ENCODE results near the gene GCGR. TPM values are rescaled to one million over a fixed set of nuclear protein-coding genes. Genes with fewer than 3 reads are reported as not detected.

Gene GCGR
- polyA plus RNA-seq, 1 of the 3 experiments (the other 2 are of a cell fraction): not detected

- H3F3A ChIP-seq (replicated peaks; ENCODE audit: insufficient read depth): peaks cover 13% of the 10 kb centered on the region
- no peaks in the 10 kb centered on the region for H3K27me3 ChIP-seq (ENCODE audit: insufficient read depth)
- peaks cover 98% of the 10 kb centered on the region for H3K79me2 ChIP-seq (ENCODE audit: insufficient read depth)
- ChIA-PET CTCF (interaction anchor here (0.8 to 1.8 kb wide), 11 partner anchors 14 to 176 kb away, joined by 3 to 9 read pairs (median 4); partner anchors contain the start of gene PPP1R27), POLR2A (interaction anchor here (0.6 to 2.1 kb wide), 3 partner anchors 11 to 39 kb away, joined by 3 to 8 read pairs (median 3); partner anchors contain the start of gene MCRIP1)
- TF ChIP-seq CTCF (IDR thresholded peaks at IDR 0.05) (0 out of 2 replicates have a peak, but pooled peaks have one; percentile 14), RAD21 (IDR thresholded peaks at IDR 0.05; ENCODE audit: low read length) (0 out of 2 replicates have a peak, but pooled peaks have one; percentile 22), YY1 (IDR thresholded peaks at IDR 0.05; ENCODE audit: low read depth) (no peak), REST (IDR thresholded peaks at IDR 0.05; ENCODE audit: low read depth, low read length) (no peak)
- no peak overlapping the region for H2AFZ ChIP-seq (ENCODE audit: low read depth)
- peaks cover 73% of the 10 kb centered on the region for H4K20me1 ChIP-seq (ENCODE audit: insufficient read depth)
- H3K36me3 ChIP-seq (replicated peaks in 1 of 2; ENCODE audit: control insufficient read depth in 1 of 2, insufficient read depth in 2 of 2, low read length in 1 of 2): peaks cover 53 to 74% of the 10 kb centered on the region in 2 experiments
- 97% methylated on average over 29 of the region's 29 CpGs for WGBS (ENCODE audit: low lambda C conversion rate)
- peaks cover 17 to 18% of the 10 kb centered on the region in 2 experiments for H3K4me1 ChIP-seq (ENCODE audit: control insufficient read depth in 1 of 2, insufficient read depth in 2 of 2, low read depth in 1 of 2, low read length in 1 of 2)
- H3K4me3 ChIP-seq (ENCODE audit: low read depth in 2 of 2, low read length in 1 of 2): no peak overlapping the region
- H3K9me2 ChIP-seq: no peaks in the 10 kb centered on the region
- H3K9me3 ChIP-seq: no peaks in the 10 kb centered on the region
- H3K4me2 ChIP-seq: no peak overlapping the region
- no peak overlapping the region for H3K27ac ChIP-seq (ENCODE audit: low read depth in 2 of 2, low read length in 1 of 2)
- no peak overlapping the region for H3K9ac ChIP-seq
- DNase-seq: peak; percentile 39
These were observed 51.2 kb downstream of the GCGR start for GRCh38 chr17:81854974-81855774.

GRCh38 chr17:81858170-81858966 is 54.4 kb downstream of the GCGR start:
- 89% methylated on average over 27 of the region's 30 CpGs for WGBS (ENCODE audit: low lambda C conversion rate)
- Histone ChIP-seq H3K4me1 (ENCODE audit: control insufficient read depth in 1 of 2, insufficient read depth in 2 of 2, low read depth in 1 of 2, low read length in 1 of 2) (peaks cover 27 to 28% of the 10 kb centered on the region in 2 experiments), H3K4me3 (ENCODE audit: low read depth in 2 of 2, low read length in 1 of 2) (peak overlapping the region; percentile 75 to 83), H3K27ac (ENCODE audit: low read depth in 2 of 2, low read length in 1 of 2) (no peak overlapping the region), H3K9me2 (no peaks in the 10 kb centered on the region), H4K20me1 (ENCODE audit: insufficient read depth) (peaks cover 53% of the 10 kb centered on the region), H2AFZ (ENCODE audit: low read depth) (no peak overlapping the region; the same call in 1 of the 2 replicates), H3K79me2 (ENCODE audit: insufficient read depth) (peaks cover 94% of the 10 kb centered on the region), H3F3A (replicated peaks; ENCODE audit: insufficient read depth) (peaks cover 10% of the 10 kb centered on the region), H3K36me3 (replicated peaks in 1 of 2; ENCODE audit: control insufficient read depth in 1 of 2, insufficient read depth in 2 of 2, low read length in 1 of 2) (peaks cover 39 to 63% of the 10 kb centered on the region in 2 experiments), H3K9me3 (no peaks in the 10 kb centered on the region), H3K9ac (peak overlapping the region; percentile 89; the same call in 1 of the 2 replicates), H3K27me3 (ENCODE audit: insufficient read depth) (no peaks in the 10 kb centered on the region), H3K4me2 (peak overlapping the region; percentile 99)
- POLR2A ChIA-PET: interaction anchor here (1.6 kb wide), 1 partner anchor 25 kb away, joined by 3 read pairs; the partner anchor contains the start of gene MCRIP1
- TF ChIP-seq RCOR1 (IDR thresholded peaks at IDR 0.05; ENCODE audit: low read length) (no peak), NFIC (IDR thresholded peaks at IDR 0.05; ENCODE audit: borderline replicate concordance) (no peak), ELF1 (IDR thresholded peaks at IDR 0.05) (no peak), USF2 (IDR thresholded peaks at IDR 0.05; ENCODE audit: borderline replicate concordance, low read depth, low read length) (no peak)
- CTCF ChIA-PET: interaction anchor here (0.9 to 2.0 kb wide), 6 partner anchors 10 to 125 kb away, joined by 3 to 9 read pairs (median 4); partner anchors contain the start of gene MCRIP1
- DNase-seq: no peak

Measured in SK-N-SH (cell line).